Activated CD8-positive, alpha-beta T cell treated with anti-CD3 and anti-CD28 coated beads for 36 hours (primary cell): ENCODE results near the gene PHF13. TPM values are rescaled to one million over a fixed set of nuclear protein-coding genes. Genes with fewer than 3 reads are reported as not detected.
A peak's percentile ranks its signal among the peaks of the same experiment; 100 is the strongest.
"Not testable (repeated sequence)": the region's sequence is repeated elsewhere in the genome, so short reads cannot be mapped to it uniquely, and the experiment has no call there.

Experiments
- ATAC-seq: fragments of 200-7000 bp; cut with Tn5 transposase; one replicate; pipeline ENCODE4 v1.10.0; 2021; ENCODE audit warnings: mild to moderate bottlenecking, moderate library complexity
- CTCF ChIA-PET: fragments of 350-600 bp; sonication (Branson Sonifier 250); formaldehyde crosslinking; loops from one replicate; lab custom pipeline; 2021; ENCODE audit warnings: antibody characterized with exemption; lab: Charles Lee
- POLR2A ChIA-PET: fragments of 350-600 bp; sonication (Branson Sonifier 250); formaldehyde crosslinking; loops from one replicate; lab custom pipeline; 2021; ENCODE audit warnings: antibody characterized with exemption; lab: Charles Lee
- DNase-seq: peaks from one replicate; pipeline ENCODE4 v3.0.0-alpha.2; 2020
- H3K27ac Mint-ChIP-seq: one replicate; pipeline ENCODE4 v1.8.0; 2021; ENCODE audit warnings: mild to moderate bottlenecking, mixed read lengths
- H3K27me3 Mint-ChIP-seq: one replicate; pipeline ENCODE4 v1.8.0; 2021; ENCODE audit warnings: mixed read lengths
- H3K36me3 Mint-ChIP-seq: one replicate; pipeline ENCODE4 v1.8.0; 2021; ENCODE audit warnings: low read depth, mixed read lengths
- H3K4me1 Mint-ChIP-seq: one replicate; pipeline ENCODE4 v1.8.0; 2021; ENCODE audit warnings: low read depth, mixed read lengths
- H3K4me3 Mint-ChIP-seq: one replicate; pipeline ENCODE4 v1.8.0; 2021; ENCODE audit warnings: mild to moderate bottlenecking, moderate library complexity, mixed read lengths
- H3K9me3 Mint-ChIP-seq: one replicate; pipeline ENCODE4 v1.8.0; 2021; ENCODE audit warnings: mixed read lengths
- intact Hi-C: fragments of 100-400 bp; cut with micrococcal nuclease; formaldehyde crosslinking; loops from one replicate; pipeline ENCODE4 v1.10.0; 2022
- total RNA-seq, 2 experiments: library from RNA; stranded (reverse); gene quantifications; one replicate each; pipeline ENCODE4 v1.2.3, GENCODE V29; 2021
- TF ChIP-seq, protein P1 (sequence below): fragments of 200-600 bp; IDR thresholded peaks from one replicate; pipeline ENCODE4 v1.8.0; 2022; ENCODE audit warnings: antibody characterized with exemption, mild to moderate bottlenecking

The PHF13 gene
- total RNA-seq, 2 experiments from 2014 or later = 12.5 to 14.8 TPM

DNA sequence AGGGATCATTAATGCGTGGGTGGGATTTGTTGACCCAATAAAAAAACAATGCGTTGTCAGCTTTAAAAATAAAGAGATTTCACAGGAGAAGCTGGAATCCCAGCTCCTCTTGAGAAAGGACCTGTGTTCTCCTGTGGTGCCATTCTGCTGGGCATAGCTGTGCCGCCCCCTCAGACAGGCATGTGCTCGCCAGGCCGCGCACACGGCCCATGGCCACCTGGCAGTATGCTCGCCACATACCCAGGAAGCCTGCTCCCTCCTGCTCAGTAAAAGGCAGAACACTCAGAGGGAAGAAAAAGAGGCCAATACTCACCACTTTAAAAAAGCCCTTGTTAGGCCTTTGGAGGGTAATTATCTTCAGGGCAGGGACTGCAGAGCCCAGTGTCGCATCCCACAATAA lies 24.2 kb downstream of the PHF13 start:
- no peaks in the 10 kb centered on the region for H3K27me3 Mint-ChIP-seq
- H3K9me3 Mint-ChIP-seq = no peaks in the 10 kb centered on the region
- POLR2A ChIA-PET = no interaction called here
- no peak overlapping the region for H3K4me3 Mint-ChIP-seq
- CTCF ChIA-PET = interaction anchor here (2.2 kb wide), 1 partner anchor 9 kb away, joined by 11 read pairs; no protein-coding TSS in a partner anchor
- intact Hi-C loops = no loop called here
- H3K36me3 Mint-ChIP-seq = peaks cover 23% of the 10 kb centered on the region
- H3K27ac Mint-ChIP-seq = no peak overlapping the region
- ATAC-seq = no peak
- no peaks in the 10 kb centered on the region for H3K4me1 Mint-ChIP-seq
- no peak for DNase-seq
- TF ChIP-seq, protein P1, sequence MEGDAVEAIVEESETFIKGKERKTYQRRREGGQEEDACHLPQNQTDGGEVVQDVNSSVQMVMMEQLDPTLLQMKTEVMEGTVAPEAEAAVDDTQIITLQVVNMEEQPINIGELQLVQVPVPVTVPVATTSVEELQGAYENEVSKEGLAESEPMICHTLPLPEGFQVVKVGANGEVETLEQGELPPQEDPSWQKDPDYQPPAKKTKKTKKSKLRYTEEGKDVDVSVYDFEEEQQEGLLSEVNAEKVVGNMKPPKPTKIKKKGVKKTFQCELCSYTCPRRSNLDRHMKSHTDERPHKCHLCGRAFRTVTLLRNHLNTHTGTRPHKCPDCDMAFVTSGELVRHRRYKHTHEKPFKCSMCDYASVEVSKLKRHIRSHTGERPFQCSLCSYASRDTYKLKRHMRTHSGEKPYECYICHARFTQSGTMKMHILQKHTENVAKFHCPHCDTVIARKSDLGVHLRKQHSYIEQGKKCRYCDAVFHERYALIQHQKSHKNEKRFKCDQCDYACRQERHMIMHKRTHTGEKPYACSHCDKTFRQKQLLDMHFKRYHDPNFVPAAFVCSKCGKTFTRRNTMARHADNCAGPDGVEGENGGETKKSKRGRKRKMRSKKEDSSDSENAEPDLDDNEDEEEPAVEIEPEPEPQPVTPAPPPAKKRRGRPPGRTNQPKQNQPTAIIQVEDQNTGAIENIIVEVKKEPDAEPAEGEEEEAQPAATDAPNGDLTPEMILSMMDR = no peak

DNA sequence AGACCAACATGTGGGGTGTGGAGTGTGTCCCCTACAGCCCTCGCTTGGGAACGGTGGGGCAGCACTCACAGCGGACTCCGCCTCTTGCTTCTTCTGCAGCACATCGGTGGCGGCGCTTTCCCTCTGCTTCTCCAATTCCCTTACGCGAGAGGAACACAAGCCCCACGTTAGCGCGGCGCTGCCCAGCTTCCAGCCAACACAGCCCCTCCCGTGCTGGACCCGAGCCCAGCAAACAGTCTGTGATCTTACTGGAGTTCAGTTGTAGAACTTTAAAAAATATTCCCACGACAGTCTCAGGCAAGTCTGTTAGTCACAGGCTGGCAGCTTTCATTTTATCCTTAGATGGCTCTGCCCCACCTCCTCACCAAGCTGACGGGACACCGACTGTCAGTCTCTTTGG lies 24.7 kb downstream of the PHF13 start:
- peaks cover 22% of the 10 kb centered on the region for H3K36me3 Mint-ChIP-seq
- intact Hi-C loops = no loop called here
- CTCF ChIA-PET = interaction anchor here (2.2 kb wide), 1 partner anchor 9 kb away, joined by 11 read pairs; no protein-coding TSS in a partner anchor
- no peak overlapping the region for H3K4me3 Mint-ChIP-seq
- POLR2A ChIA-PET = no interaction called here
- no peaks in the 10 kb centered on the region for H3K27me3 Mint-ChIP-seq
- H3K27ac Mint-ChIP-seq = no peak overlapping the region
- no peak for DNase-seq
- H3K4me1 Mint-ChIP-seq = no peaks in the 10 kb centered on the region
- ATAC-seq = no peak
- TF ChIP-seq, protein P1 = no peak
- H3K9me3 Mint-ChIP-seq = no peaks in the 10 kb centered on the region

DNA sequence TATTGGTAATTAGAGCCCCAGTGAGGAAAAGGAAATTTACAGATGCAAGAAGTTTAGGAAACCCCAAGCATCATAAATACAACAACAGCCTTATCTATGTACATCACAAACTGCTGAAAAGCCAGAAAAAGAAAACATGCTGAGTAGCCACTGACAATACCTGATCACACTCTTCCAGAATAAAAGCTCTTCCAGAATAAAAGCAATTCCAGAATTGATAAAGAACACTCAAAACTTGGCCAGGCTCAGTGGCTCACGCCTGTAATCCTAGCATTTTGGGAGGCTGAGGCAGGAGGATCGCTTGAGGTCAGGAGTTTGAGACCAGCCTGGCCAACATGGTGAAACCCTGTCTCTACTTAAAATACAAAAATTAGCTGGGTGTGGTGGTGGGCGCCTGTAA lies 27.3 kb downstream of the PHF13 start:
- DNase-seq, POLR2A ChIA-PET, ATAC-seq, H3K4me3 Mint-ChIP-seq, intact Hi-C loops, H3K4me1 Mint-ChIP-seq, H3K9me3 Mint-ChIP-seq, H3K27me3 Mint-ChIP-seq, H3K27ac Mint-ChIP-seq: not testable (repeated sequence)
- CTCF ChIA-PET = interaction anchor here (1.2 kb wide), 1 partner anchor 11 kb away, joined by 3 read pairs; no protein-coding TSS in a partner anchor
- H3K36me3 Mint-ChIP-seq = peaks cover 30% of the 10 kb centered on the region

DNA sequence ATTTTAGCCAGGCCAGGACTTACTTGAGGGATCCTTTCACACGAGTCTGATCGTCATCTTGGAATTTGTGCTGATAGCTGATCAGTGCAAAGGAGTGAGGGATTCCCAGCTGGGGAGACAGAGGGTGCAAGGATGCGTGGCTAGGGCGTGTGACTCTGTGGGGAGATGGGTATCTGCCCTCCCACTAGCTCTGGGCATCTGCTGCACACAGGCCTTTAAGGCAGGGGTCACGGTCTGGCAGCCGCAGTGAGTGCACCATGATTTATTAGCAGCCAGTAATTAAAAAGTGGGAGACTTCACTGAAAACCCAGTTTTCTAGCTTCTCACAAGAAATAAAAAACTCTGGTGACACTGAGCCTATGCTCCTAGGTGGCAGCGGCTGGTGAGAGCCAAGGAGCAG lies 31.5 kb downstream of the PHF13 start:
- Mint-ChIP-seq H3K27ac (no peak overlapping the region), H3K4me1 (no peaks in the 10 kb centered on the region), H3K36me3 (peaks cover 17% of the 10 kb centered on the region), H3K9me3 (no peaks in the 10 kb centered on the region), H3K27me3 (no peaks in the 10 kb centered on the region), H3K4me3 (no peak overlapping the region)
- ChIA-PET POLR2A (no interaction called here), CTCF (interaction anchor here (1.1 to 3.6 kb wide), 3 partner anchors 9 to 159 kb away, joined by 7 to 13 read pairs (median 9); partner anchors contain the start of genes NOL9 and TAS1R1)
- DNase-seq = no peak
- ATAC-seq = no peak
- TF ChIP-seq, protein P1 = no peak
- intact Hi-C loops = no loop called here

DNA sequence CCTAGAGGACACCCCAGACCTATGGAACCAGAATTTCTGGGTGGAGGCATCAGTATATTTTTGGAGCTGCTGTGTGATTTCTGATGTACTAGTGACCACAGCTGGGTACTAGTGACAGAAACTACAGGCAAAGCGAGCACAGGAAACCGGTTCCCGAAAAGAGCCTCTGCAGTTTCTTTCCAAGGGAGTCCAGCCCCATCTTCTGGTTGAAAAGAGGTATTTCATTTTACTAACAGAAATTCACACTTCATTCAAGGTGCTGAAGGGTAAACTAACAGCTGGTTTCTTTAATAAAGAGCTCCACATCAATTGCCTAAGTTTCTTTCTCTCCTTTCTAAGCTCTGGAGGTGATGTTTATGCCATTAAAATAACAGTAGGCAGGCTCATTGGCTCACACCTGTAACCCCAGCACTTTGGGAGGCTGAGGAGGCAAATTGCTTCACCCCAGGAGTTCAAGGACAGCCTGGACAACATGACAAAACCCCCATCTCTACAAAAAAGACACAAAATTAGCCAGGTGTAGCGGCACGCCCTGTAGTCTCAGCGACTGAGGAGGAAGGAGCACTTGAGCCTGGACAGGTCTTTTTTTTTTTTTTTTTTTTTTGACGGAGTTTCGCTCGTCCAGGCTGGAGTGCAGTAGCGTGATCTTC lies 33.1 kb downstream of the PHF13 start:
- Mint-ChIP-seq H3K4me1 (no peaks in the 10 kb centered on the region), H3K27me3 (no peaks in the 10 kb centered on the region), H3K9me3 (no peaks in the 10 kb centered on the region), H3K36me3 (peaks cover 20% of the 10 kb centered on the region), H3K4me3 (no peak overlapping the region), H3K27ac (no peak overlapping the region)
- ChIA-PET CTCF (interaction anchor here (0.7 to 3.6 kb wide), 34 partner anchors 7 to 180 kb away, joined by 3 to 14 read pairs (median 5); partner anchors contain the start of genes NOL9, TAS1R1, THAP3 and TNFRSF25), POLR2A (interaction anchor here (1.2 kb wide), 1 partner anchor 16 kb away, joined by 3 read pairs; no protein-coding TSS in a partner anchor)
- intact Hi-C loops = no loop called here
- ATAC-seq (peak; percentile 69), DNase-seq (peak; percentile 33)
- TF ChIP-seq, protein P1 = peak; percentile 81
